HTERT RPE-1 (cell line): ENCODE results near the gene RERE.
"Not testable (repeated sequence)": the region's sequence is repeated elsewhere in the genome, so short reads cannot be mapped to it uniquely, and the experiment has no call there.

Experiments used
- in situ Hi-C: fragments of 300-500 bp; cut with MboI; formaldehyde crosslinking; loops from 4 replicates; pipeline ENCODE4 v1.14.3; 2020; ENCODE audit warnings: low sequenced_read_pairs

RERE gene

DNA sequence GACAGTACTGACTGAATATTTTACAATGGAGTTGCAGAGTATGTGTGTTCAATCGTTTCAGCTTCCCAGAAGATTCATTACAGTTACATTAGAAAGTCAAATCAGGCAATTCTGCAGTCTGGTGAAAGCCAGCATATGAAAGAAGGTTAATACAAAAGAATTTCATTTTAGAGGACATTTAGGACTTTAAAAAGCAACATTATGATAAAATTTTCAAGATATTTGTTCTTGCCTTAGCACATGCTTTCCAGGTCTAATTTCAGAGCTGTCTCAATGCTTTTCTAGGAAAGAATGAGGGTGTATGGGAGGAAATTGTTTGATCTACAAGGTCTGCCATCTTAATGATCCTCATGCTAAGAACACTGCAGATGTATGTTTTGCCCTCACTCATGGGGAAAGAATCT lies 63.2 kb downstream of the RERE start:
- in situ Hi-C loops: no loop called here

- in situ Hi-C loops: no loop called here
Observed at GRCh38 chr1:8753736-8754135, 63.7 kb downstream of the RERE start.

- in situ Hi-C loops: no loop called here
Observed at GRCh38 chr1:8752921-8753713, 64.3 kb downstream of the RERE start.

DNA sequence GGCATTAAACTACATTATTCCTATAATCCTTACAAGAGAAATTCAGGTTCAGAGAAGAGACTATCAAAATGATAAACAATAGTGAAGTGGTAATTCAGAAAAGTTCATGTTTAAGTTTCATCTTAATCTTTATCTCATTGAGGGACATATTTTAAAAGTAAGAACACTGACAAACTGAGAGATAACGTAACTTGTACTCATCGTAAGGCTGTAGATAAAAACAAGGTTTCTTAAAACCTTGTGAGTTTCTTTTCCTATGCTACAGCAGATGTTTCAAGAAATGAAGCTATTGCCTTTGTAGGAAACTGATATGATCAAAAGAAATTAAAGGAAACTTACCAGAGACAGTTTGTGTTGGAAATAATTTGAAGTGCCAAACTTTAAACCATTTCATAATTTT lies 65.0 kb downstream of the RERE start:
- in situ Hi-C loops: no loop called here

GRCh38 chr1:8751984-8752383 lies 65.5 kb downstream of the RERE start:
- in situ Hi-C loops: no loop called here

DNA sequence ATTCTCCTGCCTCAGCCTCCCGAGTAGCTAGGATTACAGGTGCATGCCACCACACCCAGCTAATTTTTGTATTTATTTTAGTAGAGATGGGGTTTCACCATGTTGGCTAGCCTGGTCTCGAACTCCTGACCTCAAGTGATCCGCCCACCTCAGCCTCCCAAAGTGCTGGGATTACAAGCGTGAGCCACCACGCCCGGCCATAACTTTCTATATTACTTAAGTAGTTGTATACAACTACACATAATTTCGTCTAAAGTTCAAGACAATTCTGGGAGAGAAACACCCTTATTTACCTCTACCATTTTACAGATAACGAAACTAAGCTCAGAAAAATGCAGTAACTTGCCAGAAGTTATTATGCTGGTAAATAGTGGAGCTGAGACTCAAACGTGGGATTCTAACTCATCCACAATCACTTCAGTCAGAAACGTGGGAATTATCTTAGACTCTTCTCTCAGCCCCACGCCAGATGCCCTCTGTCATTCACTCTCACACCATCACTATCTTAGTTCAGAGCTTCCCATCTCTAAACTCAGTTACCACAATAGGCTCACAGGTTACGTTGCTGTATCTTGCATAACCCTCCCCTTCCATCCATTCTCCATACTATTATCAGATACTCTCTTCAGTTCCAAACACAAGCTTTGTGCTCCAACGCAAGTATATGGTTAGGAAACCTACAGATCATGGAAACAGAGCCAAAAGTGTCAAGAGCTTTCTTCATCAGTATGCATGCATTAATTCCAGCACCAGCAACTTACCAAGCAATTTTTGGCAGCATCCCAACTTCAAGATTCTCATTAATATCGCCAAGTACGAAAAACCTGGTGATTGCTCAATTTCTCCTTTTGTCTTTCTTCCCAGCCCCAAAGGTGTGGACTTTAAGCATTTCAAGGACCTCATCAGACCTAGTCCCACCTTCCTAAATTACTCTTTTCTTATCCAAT lies 69.3 kb downstream of the RERE start:
- in situ Hi-C loops: no loop called here

DNA sequence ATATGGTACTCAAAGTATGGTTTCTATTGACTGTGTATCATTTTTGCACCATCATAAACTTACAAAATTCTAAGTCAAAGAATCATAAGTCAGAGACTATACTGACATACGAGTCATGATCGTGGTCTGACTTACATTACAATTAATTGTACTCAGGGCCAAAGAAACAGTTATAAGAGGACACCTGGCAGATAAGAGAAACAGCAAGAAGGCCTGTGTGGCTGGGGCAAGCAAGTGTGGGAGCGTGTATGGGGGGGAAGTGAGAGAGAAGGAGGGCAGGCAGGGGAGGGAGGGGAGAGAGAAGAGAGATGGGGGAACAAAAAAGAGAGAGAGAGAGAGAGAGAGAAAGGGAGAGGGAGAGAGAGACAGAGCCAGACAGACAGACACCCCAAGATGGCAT lies 70.9 kb downstream of the RERE start:
- in situ Hi-C loops: no loop called here

GRCh38 chr1:8745749-8746390 lies 71.6 kb downstream of the RERE start:
- in situ Hi-C loops: no loop called here

DNA sequence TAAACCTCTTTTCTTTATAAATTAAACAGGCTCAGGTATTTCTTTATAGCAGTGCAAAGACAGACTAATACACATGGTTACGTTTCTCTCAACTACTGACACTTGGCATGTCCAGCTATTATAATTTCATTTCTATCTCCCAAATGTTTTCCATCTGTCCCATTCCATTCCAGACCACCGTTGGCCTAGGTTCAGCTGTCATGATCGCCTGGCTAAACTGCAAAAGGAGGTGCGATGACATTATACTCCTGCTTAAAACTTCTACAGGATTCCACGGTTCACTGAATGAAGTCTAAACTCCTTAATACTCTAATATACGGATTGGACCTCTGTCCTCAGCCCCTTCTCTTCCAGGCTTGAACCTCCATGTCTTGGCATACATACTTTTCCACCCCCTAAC lies 72.1 kb downstream of the RERE start:
- in situ Hi-C loops: no loop called here

- in situ Hi-C loops: no loop called here
Observed at GRCh38 chr1:8742022-8742924, 75.2 kb downstream of the RERE start.

DNA sequence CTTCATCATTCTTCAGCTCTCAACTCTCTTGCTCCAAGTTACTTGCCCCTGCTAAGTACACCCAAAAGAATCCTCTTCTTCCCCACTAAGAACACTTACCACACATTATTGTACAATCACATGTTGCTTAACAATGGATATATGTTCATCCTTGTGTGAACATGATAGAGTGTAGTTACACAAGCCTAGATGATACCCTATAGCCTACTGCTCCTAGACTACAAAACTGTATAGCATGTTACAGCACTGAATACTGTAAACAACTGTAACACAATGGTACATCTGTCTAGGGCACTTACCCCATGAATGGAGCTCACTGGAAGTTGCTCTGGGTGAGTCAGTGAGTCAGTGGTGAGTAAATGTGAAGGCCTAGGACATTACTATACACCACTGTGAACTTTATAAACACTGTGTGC lies 77.4 kb downstream of the RERE start:
- in situ Hi-C loops: no loop called here

GRCh38 chr1:8739377-8739776 lies 78.1 kb downstream of the RERE start:
- in situ Hi-C loops: no loop called here

GRCh38 chr1:8736927-8737326 lies 80.5 kb downstream of the RERE start:
- in situ Hi-C loops: no loop called here

DNA sequence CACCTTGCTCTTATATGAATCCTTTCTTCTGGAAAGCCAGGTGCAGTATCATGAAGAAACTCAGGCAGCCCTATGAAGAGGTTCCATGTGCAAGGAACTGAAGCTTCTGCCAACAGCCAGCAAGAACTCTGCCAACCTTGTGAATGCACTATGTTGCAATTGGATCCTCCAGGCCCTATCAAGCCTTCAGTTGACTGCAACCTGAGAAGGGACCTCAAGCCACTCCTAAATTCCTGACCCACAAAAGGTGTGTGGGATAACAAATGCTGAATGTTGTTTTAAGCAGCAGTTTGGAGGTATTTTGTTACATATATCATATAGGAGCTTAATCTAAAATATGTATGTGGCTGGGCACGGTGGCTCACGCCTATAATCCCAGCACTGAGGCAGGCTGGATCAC lies 84.0 kb downstream of the RERE start:
- in situ Hi-C loops: no loop called here

- in situ Hi-C loops: no loop called here
Observed at GRCh38 chr1:8731162-8731561, 86.3 kb downstream of the RERE start.

GRCh38 chr1:8728464-8728863 lies 89.0 kb downstream of the RERE start:
- in situ Hi-C loops: no loop called here

- in situ Hi-C loops: no loop called here
Observed at GRCh38 chr1:8727809-8728213, 89.6 kb downstream of the RERE start.

GRCh38 chr1:8727316-8727715 lies 90.1 kb downstream of the RERE start:
- in situ Hi-C loops: not testable (repeated sequence)

GRCh38 chr1:8726801-8727186 lies 90.6 kb downstream of the RERE start:
- in situ Hi-C loops: not testable (repeated sequence)

GRCh38 chr1:8723010-8723409 lies 94.4 kb downstream of the RERE start:
- in situ Hi-C loops: no loop called here
